Fibroblast of lung (primary cell): ENCODE data around the gene C16orf96.

Source experiments
- EZH2 ChIP-seq: IDR thresholded peaks from 2 replicates; pipeline ENCODE4 v1.5.1; 2012; ENCODE audit warnings: low read length, control low read depth, mild to moderate bottlenecking; ENCODE audit errors: missing control alignments
- TF ChIP-seq, protein P1 (sequence below), 2 donors: IDR thresholded peaks in 1 of 2; conservative IDR thresholded peaks in 1 of 2; 1 replicate in 1 of 2; 2 replicates in 1 of 2; pipeline ENCODE4 v1.5.1; 2011 to 2012; ENCODE audit warnings: low read length in 2 of 2, control low read depth in 1 of 2, inconsistent platforms in 1 of 2, low read depth in 1 of 2, mild to moderate bottlenecking in 1 of 2

DNA sequence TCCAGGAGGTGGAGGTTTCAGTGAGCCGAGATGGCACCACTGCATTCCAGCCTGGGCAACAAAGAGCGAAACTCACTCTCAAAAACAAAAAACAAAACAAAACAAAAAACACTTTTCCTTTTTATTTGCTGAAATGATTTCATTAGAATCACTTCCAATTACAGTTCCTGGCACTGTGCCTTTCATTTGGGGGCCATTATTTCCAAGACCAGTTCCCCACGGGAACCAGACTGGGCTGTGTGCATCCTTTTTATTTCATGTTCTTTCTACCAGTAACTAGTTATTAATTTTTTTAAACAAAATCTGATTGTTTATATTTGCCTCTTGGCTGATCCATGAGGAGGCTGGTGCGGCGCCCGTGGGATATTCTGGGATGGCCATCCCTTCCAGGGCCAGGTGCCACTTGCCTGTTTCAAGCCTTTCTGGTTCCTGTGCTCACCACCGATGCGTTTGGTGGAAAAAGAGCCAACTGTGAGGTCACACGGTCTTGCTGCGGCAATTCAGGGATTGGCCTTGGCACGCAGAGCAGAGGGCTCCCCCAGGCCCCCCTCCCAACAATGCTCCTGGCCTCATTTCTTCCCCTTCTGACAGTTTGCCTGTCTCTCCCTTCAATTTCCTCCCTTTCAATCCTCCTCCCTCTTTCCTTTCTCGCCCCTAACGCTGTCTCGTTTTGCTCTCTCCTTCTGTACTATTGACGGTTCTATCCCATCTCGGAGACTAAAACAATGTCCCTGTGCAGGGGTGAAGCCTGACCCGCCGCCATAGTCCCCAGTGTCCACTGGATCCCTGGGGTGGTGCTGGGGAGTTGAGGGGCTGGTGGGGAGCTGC, 45.1 kb downstream of the C16orf96 start:
- TF ChIP-seq EZH2 = no peak
- TF ChIP-seq, protein P1, sequence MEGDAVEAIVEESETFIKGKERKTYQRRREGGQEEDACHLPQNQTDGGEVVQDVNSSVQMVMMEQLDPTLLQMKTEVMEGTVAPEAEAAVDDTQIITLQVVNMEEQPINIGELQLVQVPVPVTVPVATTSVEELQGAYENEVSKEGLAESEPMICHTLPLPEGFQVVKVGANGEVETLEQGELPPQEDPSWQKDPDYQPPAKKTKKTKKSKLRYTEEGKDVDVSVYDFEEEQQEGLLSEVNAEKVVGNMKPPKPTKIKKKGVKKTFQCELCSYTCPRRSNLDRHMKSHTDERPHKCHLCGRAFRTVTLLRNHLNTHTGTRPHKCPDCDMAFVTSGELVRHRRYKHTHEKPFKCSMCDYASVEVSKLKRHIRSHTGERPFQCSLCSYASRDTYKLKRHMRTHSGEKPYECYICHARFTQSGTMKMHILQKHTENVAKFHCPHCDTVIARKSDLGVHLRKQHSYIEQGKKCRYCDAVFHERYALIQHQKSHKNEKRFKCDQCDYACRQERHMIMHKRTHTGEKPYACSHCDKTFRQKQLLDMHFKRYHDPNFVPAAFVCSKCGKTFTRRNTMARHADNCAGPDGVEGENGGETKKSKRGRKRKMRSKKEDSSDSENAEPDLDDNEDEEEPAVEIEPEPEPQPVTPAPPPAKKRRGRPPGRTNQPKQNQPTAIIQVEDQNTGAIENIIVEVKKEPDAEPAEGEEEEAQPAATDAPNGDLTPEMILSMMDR (conservative IDR thresholded peaks at IDR 0.05 in 1 of 2, IDR thresholded peaks at IDR 0.05 in 1 of 2; ENCODE audit: low read depth in 1 of 2, low read length in 2 of 2) = no peak
